Spleen (tissue), 7 donors: ENCODE measurements around the gene SCD5.

ENCODE experiments used
- CTCF ChIP-seq, 11 experiments: fragments of 200-600 bp in 7 of 11; fragments of 450-650 bp in 4 of 11; sonication (generic) in 4 of 11; IDR thresholded peaks in 8 of 11; conservative IDR thresholded peaks in 3 of 11; 1 replicate in 7 of 11; 2 replicates in 4 of 11; pipeline versions ENCODE4 v1.4.0 to v1.8.0; 2016 to 2021; ENCODE audit warnings: antibody characterized with exemption in 11 of 11, inconsistent platforms in 4 of 11, mild to moderate bottlenecking in 1 of 11
- POLR2A ChIP-seq, 3 donors: fragments of 450-650 bp; IDR thresholded peaks; one replicate each; pipeline ENCODE4 v1.5.1; 2017; ENCODE audit warnings: antibody characterized with exemption in 3 of 3, mild to moderate bottlenecking in 1 of 3
- POLR2AphosphoS5 ChIP-seq, 3 donors: sonication (generic); formaldehyde crosslinking; IDR thresholded peaks; one replicate each; pipeline ENCODE4 v1.5.1; 2017; ENCODE audit warnings: antibody characterized with exemption in 3 of 3
- donor health status: DM: no; HTN: no; CAD: no; lungs with moderate emphysema.
- donor health status: DM: no; HTN: no; CAD: no.
- donor health status: DM: no; HTN: no; CAD: no.

GRCh38 chr4:82745173-82745842 is 53.3 kb downstream of the SCD5 start:
- TF ChIP-seq CTCF (IDR thresholded peaks at IDR 0.05 in 8 of 11, conservative IDR thresholded peaks at IDR 0.05 in 3 of 11) (no peak), POLR2A (IDR thresholded peaks at IDR 0.05) (no peak), POLR2AphosphoS5 (IDR thresholded peaks at IDR 0.05) (no peak)
